Panc1 (cell line): ENCODE data around the gene KCNQ2. TPM values are rescaled to one million over a fixed set of nuclear protein-coding genes. Genes with fewer than 3 reads are reported as not detected.

Experiments
- ATAC-seq: fragments of 200-7000 bp; cut with Tn5 transposase; 2 replicates; pipeline ENCODE4 v1.9.1; 2020; ENCODE audit warnings: mild to moderate bottlenecking, moderate library complexity
- BruUV-seq: library from RNA; stranded (reverse); fragments of 400-500 nt; replicated peaks from 2 replicates; lab custom pipeline; 2021; lab: Mats Ljungman, UMichigan
- CTCF ChIA-PET: fragments of 300-600 bp; sonication (Branson Sonifier 250); formaldehyde crosslinking; loops from one replicate; lab custom pipeline; 2022; ENCODE audit warnings: antibody characterized with exemption; lab: Charles Lee
- POLR2A ChIA-PET: fragments of 300-600 bp; sonication (Branson Sonifier 250); formaldehyde crosslinking; loops from one replicate; lab custom pipeline; 2022; ENCODE audit warnings: antibody characterized with exemption; lab: Charles Lee
- DNase-seq: peaks from one replicate; pipeline ENCODE4 v3.0.0-alpha.2; 2010; ENCODE audit warnings: low read depth, low spot score
- H3K27ac ChIP-seq: 2 replicates; pipeline ENCODE4 v1.5.1; 2011; ENCODE audit warnings: mild to moderate bottlenecking, low read length, inconsistent platforms
- H3K27me3 ChIP-seq: fragments of 200-500 bp; sonication (Bioruptor generic); 2 replicates; pipeline ENCODE4 v1.6.0; 2014; ENCODE audit warnings: low read length, inconsistent platforms; ENCODE audit not compliant: control insufficient read depth, insufficient read depth
- H3K36me3 ChIP-seq: fragments of 200-500 bp; sonication (Bioruptor generic); 2 replicates; pipeline ENCODE4 v1.5.1; 2014; ENCODE audit warnings: inconsistent platforms, mild to moderate bottlenecking, low read length, moderate library complexity; ENCODE audit not compliant: control insufficient read depth, insufficient read depth
- H3K4me1 ChIP-seq: 2 replicates; pipeline ENCODE4 v1.5.1; 2011; ENCODE audit warnings: inconsistent platforms, mild to moderate bottlenecking, low read length, moderate library complexity; ENCODE audit not compliant: control insufficient read depth, insufficient read depth
- H3K4me3 ChIP-seq, 2 experiments: 2 replicates each; pipeline ENCODE4 v1.5.1; 2011 to 2012; ENCODE audit warnings: low read depth in 2 of 2, low read length in 2 of 2, mild to moderate bottlenecking in 2 of 2, inconsistent platforms in 1 of 2, moderate library complexity in 1 of 2
- H3K9me3 ChIP-seq: fragments of 200-500 bp; sonication (Bioruptor generic); 2 replicates; pipeline ENCODE4 v1.5.1; 2014; ENCODE audit warnings: low read depth, mild to moderate bottlenecking, inconsistent platforms, low read length, moderate library complexity; ENCODE audit not compliant: control insufficient read depth, insufficient read depth
- CTCF ChIP-seq: fragments of 450-650 bp; IDR thresholded peaks from 2 replicates; pipeline ENCODE4 v1.5.1; 2017; ENCODE audit warnings: mild to moderate bottlenecking
- POLR2AphosphoS5 ChIP-seq: IDR thresholded peaks from 2 replicates; pipeline ENCODE4 v1.6.1; 2012; ENCODE audit warnings: mild to moderate bottlenecking, low read depth, low read length, moderate library complexity
- REST ChIP-seq, 2 experiments: IDR thresholded peaks; 2 replicates each; pipeline ENCODE4 v1.6.1; 2011 to 2012; ENCODE audit warnings: low read depth in 2 of 2, control low read depth in 1 of 2, low read length in 1 of 2, mild to moderate bottlenecking in 1 of 2, moderate library complexity in 1 of 2; ENCODE audit not compliant: insufficient read depth in 1 of 2
- SIN3A ChIP-seq: IDR thresholded peaks from 2 replicates; pipeline ENCODE4 v1.6.1; 2012; ENCODE audit warnings: low read depth, mild to moderate bottlenecking, low read length, moderate library complexity, borderline replicate concordance; ENCODE audit not compliant: insufficient read depth
- TCF7L2 ChIP-seq: IDR thresholded peaks from 2 replicates; pipeline ENCODE4 v1.6.1; 2011; ENCODE audit warnings: mild to moderate bottlenecking, low read depth, low read length, inconsistent platforms
- in situ Hi-C: cut with HindIII; loops from 2 replicates; pipeline ENCODE4 v1.10.0; 2016; ENCODE audit warnings: low sequenced_read_pairs, low pct_unique_long_range_greater_than_20kb
- intact Hi-C: fragments of 100-400 bp; cut with micrococcal nuclease; formaldehyde crosslinking; loops from one replicate; pipeline ENCODE4 v1.10.0; 2022; ENCODE audit not compliant: unreplicated experiment
- total RNA-seq: library from RNA; stranded (reverse); gene quantifications from one replicate; pipeline ENCODE4 v1.2.1, GENCODE V29; 2021; ENCODE audit not compliant: unreplicated experiment

KCNQ2 gene
- total RNA-seq, 1 experiment from 2014 or later = 19.4 TPM

- ChIA-PET POLR2A (no interaction called here), CTCF (no interaction called here)
- intact Hi-C loops = no loop called here
Observed at GRCh38 chr20:63413323-63413722, 59.1 kb downstream of the KCNQ2 start.

GRCh38 chr20:63412889-63413288 lies 59.6 kb downstream of the KCNQ2 start:
- no peak for TF ChIP-seq SIN3A
- no peak for TF ChIP-seq REST (IDR thresholded peaks at IDR 0.05; ENCODE audit: insufficient read depth in 1 of 2, low read depth in 2 of 2, low read length in 1 of 2)
- TF ChIP-seq CTCF = no peak
- no peak for TF ChIP-seq POLR2AphosphoS5
- no peak for TF ChIP-seq TCF7L2
- CTCF ChIA-PET = interaction anchor here (0.5 kb wide), 1 partner anchor 11 kb away, joined by 7 read pairs; no protein-coding TSS in a partner anchor
- DNase-seq (no peak), ATAC-seq (no peak)
- no peak overlapping the region for H3K4me3 ChIP-seq
- BruUV-seq = no TSS peak
- in situ Hi-C loops = no loop called here
- H3K27me3 ChIP-seq = no peaks in the 10 kb centered on the region
- no peaks in the 10 kb centered on the region for H3K36me3 ChIP-seq
- POLR2A ChIA-PET = no interaction called here
- no peaks in the 10 kb centered on the region for H3K9me3 ChIP-seq
- no peaks in the 10 kb centered on the region for H3K4me1 ChIP-seq
- intact Hi-C loops = no loop called here
- no peak overlapping the region for H3K27ac ChIP-seq

More at GRCh38 chr20:63413323-63413722, 59.1 kb downstream of the KCNQ2 start:
- no peak for ATAC-seq
- Histone ChIP-seq H3K27ac (no peak overlapping the region), H3K36me3 (no peaks in the 10 kb centered on the region), H3K4me1 (no peaks in the 10 kb centered on the region), H3K4me3 (no peak overlapping the region), H3K9me3 (no peaks in the 10 kb centered on the region), H3K27me3 (no peaks in the 10 kb centered on the region)
- no peak for TF ChIP-seq TCF7L2
- no peak for TF ChIP-seq POLR2AphosphoS5
- no peak for TF ChIP-seq REST (IDR thresholded peaks at IDR 0.05; ENCODE audit: insufficient read depth in 1 of 2, low read depth in 2 of 2, low read length in 1 of 2)
- TF ChIP-seq SIN3A = no peak
- no peak for TF ChIP-seq CTCF
- BruUV-seq = no TSS peak
- DNase-seq = no peak
- in situ Hi-C loops = no loop called here
